ENCODE results near the gene PRRX1. TPM values are rescaled to one million over a fixed set of nuclear protein-coding genes. Genes with fewer than 3 reads are reported as not detected.

PRRX1 gene
- total RNA-seq, 1 experiment from 2014 or later, result 1.8 TPM

DNA sequence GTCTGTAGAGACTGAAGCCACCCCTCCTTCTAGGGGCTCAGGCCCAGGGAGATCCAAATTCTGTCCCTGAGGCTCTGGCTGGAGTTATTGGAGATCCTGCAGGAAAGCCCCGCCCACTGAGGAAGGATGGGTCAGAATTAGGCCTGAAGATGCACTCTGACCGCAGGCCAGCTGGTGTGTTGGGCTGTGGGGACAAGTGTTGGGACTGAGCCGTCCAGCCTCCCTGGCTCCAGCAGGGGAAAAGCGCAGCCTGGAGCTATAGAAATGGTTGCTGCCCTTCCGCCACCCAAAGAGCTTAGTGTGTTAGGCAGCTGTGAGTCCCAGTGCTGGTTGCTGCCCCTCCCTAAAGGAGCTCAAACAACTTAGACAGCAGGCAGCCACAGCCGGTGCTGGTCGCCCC lies 33.0 kb upstream of the PRRX1 start:
- Mint-ChIP-seq H3K27ac (ENCODE audit: unreplicated experiment) (no peak overlapping the region), H3K4me1 (ENCODE audit: low read depth, unreplicated experiment) (no peaks in the 10 kb centered on the region), H3K9me3 (ENCODE audit: low read depth, unreplicated experiment) (peaks cover 6% of the 10 kb centered on the region), H3K36me3 (ENCODE audit: insufficient read depth, unreplicated experiment) (no peaks in the 10 kb centered on the region), H3K27me3 (ENCODE audit: unreplicated experiment) (no peaks in the 10 kb centered on the region), H3K4me3 (ENCODE audit: low read depth, unreplicated experiment) (no peak overlapping the region)
- TF ChIP-seq, protein P1, sequence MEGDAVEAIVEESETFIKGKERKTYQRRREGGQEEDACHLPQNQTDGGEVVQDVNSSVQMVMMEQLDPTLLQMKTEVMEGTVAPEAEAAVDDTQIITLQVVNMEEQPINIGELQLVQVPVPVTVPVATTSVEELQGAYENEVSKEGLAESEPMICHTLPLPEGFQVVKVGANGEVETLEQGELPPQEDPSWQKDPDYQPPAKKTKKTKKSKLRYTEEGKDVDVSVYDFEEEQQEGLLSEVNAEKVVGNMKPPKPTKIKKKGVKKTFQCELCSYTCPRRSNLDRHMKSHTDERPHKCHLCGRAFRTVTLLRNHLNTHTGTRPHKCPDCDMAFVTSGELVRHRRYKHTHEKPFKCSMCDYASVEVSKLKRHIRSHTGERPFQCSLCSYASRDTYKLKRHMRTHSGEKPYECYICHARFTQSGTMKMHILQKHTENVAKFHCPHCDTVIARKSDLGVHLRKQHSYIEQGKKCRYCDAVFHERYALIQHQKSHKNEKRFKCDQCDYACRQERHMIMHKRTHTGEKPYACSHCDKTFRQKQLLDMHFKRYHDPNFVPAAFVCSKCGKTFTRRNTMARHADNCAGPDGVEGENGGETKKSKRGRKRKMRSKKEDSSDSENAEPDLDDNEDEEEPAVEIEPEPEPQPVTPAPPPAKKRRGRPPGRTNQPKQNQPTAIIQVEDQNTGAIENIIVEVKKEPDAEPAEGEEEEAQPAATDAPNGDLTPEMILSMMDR (IDR thresholded peaks at IDR 0.05; ENCODE audit: unreplicated experiment), result no peak
- no peak for DNase-seq
- intact Hi-C loops (cut with micrococcal nuclease; ENCODE audit: unreplicated experiment), result no loop called here
- CTCF ChIA-PET, result no interaction called here
- no TSS peak for BruUV-seq (replicated peaks)

DNA sequence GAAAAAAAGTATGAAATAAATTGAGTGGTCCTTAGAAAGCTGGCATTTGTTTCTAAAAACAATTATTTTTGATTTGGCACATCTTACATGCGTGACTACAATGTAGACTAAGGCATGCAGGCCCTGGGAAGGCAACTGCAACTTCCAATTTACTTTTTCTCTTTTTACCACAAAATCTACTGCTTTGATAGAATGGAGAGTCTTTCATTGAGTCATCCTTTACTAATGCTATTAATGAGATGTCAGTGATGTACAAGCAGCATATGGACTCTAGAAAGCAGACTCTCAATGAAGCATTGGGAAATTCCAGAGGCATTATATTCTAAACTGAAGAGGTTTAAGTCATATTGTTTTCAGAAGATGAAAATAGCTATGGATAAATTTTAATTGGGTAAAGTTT lies 29.6 kb upstream of the PRRX1 start:
- H3K36me3 Mint-ChIP-seq (ENCODE audit: insufficient read depth, unreplicated experiment), result no peaks in the 10 kb centered on the region
- BruUV-seq (replicated peaks), result no TSS peak
- no peaks in the 10 kb centered on the region for H3K4me1 Mint-ChIP-seq (ENCODE audit: low read depth, unreplicated experiment)
- no peaks in the 10 kb centered on the region for H3K27me3 Mint-ChIP-seq (ENCODE audit: unreplicated experiment)
- CTCF ChIA-PET, result no interaction called here
- intact Hi-C loops (cut with micrococcal nuclease; ENCODE audit: unreplicated experiment), result no loop called here
- TF ChIP-seq, protein P1 (IDR thresholded peaks at IDR 0.05; ENCODE audit: unreplicated experiment), result no peak
- H3K9me3 Mint-ChIP-seq (ENCODE audit: low read depth, unreplicated experiment), result peaks cover 10% of the 10 kb centered on the region
- H3K27ac Mint-ChIP-seq (ENCODE audit: unreplicated experiment), result no peak overlapping the region
- H3K4me3 Mint-ChIP-seq (ENCODE audit: low read depth, unreplicated experiment), result no peak overlapping the region
- DNase-seq, result no peak

DNA sequence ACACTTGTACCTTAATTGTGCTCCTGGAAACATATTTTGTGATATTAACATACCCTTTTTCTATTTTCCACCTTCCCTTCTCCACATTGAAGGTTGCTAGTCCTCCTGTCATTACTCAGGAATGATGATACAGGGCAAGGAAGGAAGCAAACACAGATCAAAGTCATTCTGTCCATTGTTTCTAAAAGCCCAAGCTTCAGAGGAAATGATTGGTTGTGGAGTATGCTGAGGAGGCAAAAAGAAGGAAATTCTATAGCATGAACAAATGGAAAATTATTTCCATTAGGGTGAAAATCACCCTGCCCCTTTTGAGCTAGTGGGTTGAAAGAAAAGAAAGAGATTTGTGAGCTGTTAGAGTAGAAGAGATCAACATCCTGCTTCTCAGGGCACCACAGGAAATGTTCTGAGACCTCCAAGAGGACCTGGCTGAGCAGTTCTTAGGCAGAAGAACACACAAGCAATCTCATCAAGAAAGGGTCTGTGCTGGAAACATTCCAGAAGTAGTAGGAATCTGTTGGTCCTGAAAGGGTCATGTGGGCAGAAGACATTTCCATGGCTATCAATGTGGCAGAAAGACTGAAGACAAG lies 29.0 kb upstream of the PRRX1 start:
- Mint-ChIP-seq H3K9me3 (ENCODE audit: low read depth, unreplicated experiment) (peaks cover 10% of the 10 kb centered on the region), H3K4me1 (ENCODE audit: low read depth, unreplicated experiment) (no peaks in the 10 kb centered on the region), H3K27me3 (ENCODE audit: unreplicated experiment) (no peaks in the 10 kb centered on the region), H3K4me3 (ENCODE audit: low read depth, unreplicated experiment) (no peak overlapping the region), H3K27ac (ENCODE audit: unreplicated experiment) (no peak overlapping the region), H3K36me3 (ENCODE audit: insufficient read depth, unreplicated experiment) (no peaks in the 10 kb centered on the region)
- CTCF ChIA-PET, result no interaction called here
- BruUV-seq (replicated peaks), result no TSS peak
- no peak for DNase-seq
- TF ChIP-seq, protein P1 (IDR thresholded peaks at IDR 0.05; ENCODE audit: unreplicated experiment), result no peak
- intact Hi-C loops (cut with micrococcal nuclease; ENCODE audit: unreplicated experiment), result no loop called here

DNA sequence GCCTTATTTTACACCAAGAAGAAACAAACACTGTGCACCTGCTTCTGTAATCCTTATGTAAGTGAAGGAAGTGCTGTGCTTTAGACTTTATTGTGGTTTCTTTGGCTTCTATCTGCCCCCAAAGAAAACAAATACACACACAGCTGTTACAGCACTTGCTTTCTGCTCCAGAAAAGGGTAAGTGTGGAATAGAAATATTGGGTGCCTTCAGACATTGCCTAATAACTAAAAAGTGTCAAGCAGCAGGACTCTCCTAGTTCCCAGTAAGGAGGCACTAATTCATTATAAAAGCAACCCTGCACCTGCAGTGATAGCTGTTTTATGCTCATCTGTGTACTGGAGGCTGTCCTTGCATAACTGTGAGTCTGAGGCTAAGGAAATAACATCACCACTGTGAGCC lies 23.4 kb upstream of the PRRX1 start:
- no TSS peak for BruUV-seq (replicated peaks)
- no peak overlapping the region for H3K4me3 Mint-ChIP-seq (ENCODE audit: low read depth, unreplicated experiment)
- TF ChIP-seq, protein P1 (IDR thresholded peaks at IDR 0.05; ENCODE audit: unreplicated experiment), result no peak

More for the DNA sequence above, 23.4 kb upstream of the PRRX1 start:
- Mint-ChIP-seq H3K27ac (ENCODE audit: unreplicated experiment) (no peak overlapping the region), H3K27me3 (ENCODE audit: unreplicated experiment) (no peaks in the 10 kb centered on the region), H3K4me1 (ENCODE audit: low read depth, unreplicated experiment) (no peaks in the 10 kb centered on the region), H3K36me3 (ENCODE audit: insufficient read depth, unreplicated experiment) (no peaks in the 10 kb centered on the region), H3K9me3 (ENCODE audit: low read depth, unreplicated experiment) (peaks cover 4% of the 10 kb centered on the region)
- CTCF ChIA-PET, result no interaction called here
- no peak for DNase-seq
- intact Hi-C loops (cut with micrococcal nuclease; ENCODE audit: unreplicated experiment), result no loop called here
